ENCODE data around the gene OXGR1.
A peak's percentile ranks its signal among the peaks of the same experiment; 100 is the strongest.
"Not testable (repeated sequence)": the region's sequence is repeated elsewhere in the genome, so short reads cannot be mapped to it uniquely, and the experiment has no call there.

Gene OXGR1

DNA sequence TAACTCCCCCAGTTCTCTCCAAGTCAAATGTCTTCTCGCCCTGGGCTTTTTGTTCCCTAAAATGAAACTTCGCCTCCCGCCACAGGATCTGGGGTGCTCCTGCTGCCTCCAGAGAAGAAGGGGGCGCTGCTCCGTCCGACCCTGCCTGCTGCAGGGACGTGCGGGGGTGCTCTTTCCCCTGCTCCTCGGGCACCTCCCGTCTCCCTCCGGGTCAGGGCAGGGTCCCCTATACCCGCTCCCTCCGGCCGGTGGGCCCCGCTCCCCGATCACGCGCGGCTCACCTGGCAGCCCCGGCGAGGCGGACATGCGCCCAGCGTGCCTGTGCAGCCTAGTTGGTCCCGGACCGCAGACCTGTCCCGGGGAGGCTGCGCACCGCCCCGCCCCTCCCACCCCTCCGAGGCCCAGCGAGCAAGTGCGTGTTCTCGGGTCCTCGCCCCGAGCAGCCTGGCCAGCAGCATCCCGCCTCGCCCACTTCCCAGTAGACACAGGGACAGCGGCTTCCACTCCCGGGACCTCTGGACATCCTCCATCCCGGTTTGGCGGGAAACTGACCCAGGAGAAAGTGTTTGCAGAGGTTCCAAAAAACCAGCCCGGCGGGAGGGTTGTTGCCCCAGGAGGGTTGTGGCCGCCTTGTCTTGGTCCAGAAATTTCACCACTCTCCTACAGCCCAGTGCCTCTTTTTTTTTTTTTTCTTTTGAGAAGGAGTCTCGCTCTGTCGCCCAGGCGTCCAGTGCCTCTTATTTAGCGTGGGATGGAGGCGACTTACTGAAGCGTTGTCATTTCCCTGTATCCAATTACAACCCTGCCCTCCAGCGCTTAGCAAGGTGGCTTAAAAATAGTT, at the start of gene OXGR1:
TSS of gene OXGR1 (minus strand) at position 460 of the 841 bp plus-strand sequence. CDS start 6,717 bp downstream, outside the sequence.
- no peak for DNase-seq (ENCODE audit: low read depth)

GRCh38 chr13:97043302-97043701, 49.0 kb upstream of the OXGR1 start:
- DNase-seq (ENCODE audit: low read depth): no peak

DNA sequence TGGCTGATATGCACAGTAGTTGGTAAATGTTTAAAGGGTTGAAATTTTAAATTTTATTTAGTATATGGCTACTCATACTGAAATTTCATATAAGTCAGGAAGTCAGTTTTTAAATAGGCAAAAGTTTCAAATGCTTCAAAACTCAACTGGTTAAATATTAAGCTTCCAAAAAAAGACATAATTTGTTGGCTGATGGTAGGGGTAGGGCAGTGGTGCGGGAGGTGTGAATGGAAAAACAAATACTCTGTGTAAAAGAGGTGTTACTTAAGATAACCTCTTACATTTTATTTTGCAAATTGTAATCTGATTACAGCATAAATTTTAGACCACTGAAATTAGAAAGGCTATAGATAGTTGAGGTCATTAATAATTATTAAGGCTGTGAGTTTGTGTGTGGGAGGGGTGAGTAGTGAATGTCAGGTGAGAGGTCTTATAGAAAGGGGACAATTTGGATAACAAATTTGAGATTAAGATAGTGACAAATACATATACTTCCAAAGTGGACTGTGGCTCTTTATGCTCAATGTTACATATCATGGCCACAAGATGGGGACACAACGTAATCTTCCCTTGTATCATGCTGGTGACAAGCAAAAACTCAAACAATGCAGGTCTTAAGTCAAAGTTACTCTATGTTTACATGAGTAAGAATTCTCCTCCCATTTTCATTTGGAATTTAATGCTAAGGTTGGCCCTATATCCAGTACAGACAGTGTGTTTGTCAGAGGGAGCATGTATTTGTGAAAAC, 36.6 kb upstream of the OXGR1 start:
- peak; percentile 8 for DNase-seq (ENCODE audit: low read depth)

DNA sequence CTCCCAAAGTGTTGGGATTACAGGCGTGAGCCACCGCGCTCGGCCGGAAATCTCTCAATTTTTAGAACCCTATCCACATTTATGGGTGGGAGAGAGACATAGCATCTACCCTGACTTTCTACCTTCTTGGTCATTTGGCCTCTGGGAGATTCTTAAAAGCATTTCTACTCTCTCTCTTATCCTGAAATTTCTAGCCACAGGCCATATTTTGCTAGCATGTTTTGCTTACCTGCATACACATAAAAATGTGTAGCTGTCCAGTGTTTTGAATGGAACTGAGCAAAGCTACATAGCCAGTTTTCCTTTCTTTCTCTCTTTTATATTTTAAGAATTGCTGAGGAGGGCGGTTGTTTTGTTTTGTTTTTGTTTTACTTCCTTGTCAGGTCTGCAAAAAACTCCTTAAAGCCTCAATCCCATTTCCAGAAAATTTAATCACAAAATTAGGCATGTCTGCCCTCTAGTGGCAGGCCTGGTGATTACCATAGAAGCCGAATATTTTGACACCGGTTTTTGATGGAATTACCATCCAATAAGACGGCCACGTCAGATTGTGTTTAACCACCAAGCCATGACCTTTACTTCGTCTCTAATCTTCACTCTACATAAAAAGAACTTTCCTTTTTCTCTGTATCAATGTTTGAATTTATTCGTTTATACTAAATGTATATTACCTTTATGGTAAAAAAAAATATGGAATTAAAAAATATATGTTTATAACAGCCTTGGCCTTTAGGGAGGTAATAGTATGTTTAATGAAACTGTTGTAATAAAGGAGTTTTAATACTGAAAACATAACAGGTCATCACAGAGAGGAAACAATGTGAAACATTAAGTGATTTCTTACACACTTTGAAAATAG, 34.4 kb upstream of the OXGR1 start:
- no peak for DNase-seq (ENCODE audit: low read depth)

DNA sequence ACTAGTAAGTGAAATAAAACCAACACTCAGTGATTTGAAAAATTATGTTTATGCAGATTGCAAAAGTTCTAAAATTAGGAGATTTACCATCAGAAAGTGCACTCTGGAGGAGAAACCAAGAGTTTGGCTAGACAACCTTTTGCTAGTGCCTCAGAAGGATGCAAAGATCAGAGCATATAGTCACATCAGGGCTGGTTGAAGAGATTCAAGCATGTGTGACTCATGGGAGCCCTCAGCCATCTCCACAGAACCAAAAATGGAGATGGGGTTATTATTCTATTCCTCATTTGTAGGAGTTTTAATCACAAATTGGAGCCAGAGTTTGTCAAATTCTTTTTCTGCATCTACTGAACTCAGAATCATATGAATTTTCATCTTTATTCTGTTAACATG, 32.9 kb upstream of the OXGR1 start:
- no peak for DNase-seq (ENCODE audit: low read depth)

- DNase-seq (ENCODE audit: low read depth): no peak
These were observed 32.4 kb upstream of the OXGR1 start for GRCh38 chr13:97026531-97027161.

- not testable (repeated sequence) for DNase-seq (ENCODE audit: low read depth)
These were observed 29.5 kb upstream of the OXGR1 start for GRCh38 chr13:97023812-97024211.

GRCh38 chr13:97023117-97023516, 28.8 kb upstream of the OXGR1 start:
- DNase-seq (ENCODE audit: low read depth): no peak

DNA sequence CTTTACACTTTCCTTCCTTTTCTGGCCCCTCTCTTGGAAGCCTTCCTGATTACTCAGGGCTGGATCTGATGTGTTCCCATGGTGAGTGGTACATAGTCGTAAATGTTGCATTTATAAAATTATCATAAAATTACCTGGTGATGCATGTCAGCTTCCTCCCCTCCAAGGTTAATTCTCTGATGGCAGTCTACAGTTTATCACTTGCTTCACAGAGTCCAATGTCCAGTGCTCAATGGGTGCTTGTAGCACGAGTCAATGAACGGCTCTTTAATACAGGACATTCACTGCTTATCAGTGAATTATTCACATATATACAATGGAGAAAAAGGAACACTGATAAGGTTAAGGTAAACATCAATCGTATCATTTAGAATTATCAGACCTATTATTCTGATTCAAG, 27.0 kb upstream of the OXGR1 start:
- no peak for DNase-seq (ENCODE audit: low read depth)

DNA sequence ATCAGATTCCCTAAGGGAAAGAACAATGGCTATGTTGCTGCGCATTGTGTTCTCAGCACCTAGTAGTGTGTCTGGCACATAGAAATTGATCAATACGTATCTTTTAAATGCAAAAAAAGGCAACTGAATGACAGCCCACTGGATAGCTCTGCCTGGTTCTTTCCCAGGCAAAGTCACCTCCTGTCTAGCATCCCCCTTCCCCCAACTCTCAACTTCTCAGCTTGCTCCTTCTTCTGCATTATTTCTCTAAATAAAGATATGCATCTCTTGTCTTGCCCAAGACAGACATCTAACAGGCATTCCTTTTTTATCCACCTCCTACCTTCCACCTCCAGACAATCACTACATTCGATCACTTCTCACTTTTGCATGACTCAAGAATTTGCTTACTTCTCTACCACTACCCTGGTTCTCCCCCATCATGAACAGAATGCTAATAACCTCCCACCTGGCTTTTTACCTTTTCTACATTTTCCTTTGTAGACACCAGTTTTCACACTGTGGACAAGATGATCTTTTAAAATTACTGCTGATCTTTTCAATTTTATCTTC, 26.5 kb upstream of the OXGR1 start:
- DNase-seq (ENCODE audit: low read depth): no peak

- DNase-seq (ENCODE audit: low read depth): no peak
These were observed 25.9 kb upstream of the OXGR1 start for GRCh38 chr13:97020194-97020593.

DNA sequence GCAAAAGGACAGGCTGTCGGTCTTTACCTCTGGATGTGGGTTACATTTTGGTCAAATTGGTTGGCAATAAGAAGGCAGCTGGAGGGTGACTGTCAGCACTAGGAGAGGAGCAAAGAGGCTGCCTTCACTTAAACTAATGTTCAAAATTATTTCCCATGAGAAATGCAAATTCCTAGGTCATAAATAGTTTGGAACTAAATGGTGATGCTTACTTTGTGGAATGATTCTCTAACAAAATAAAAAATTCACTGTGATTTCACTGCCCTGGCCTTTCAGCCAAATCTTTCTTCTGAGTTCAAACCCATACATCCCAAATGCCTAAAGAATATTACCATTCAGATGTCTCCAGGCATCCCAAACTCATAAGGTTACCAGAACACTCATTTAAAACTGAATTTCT, 25.0 kb upstream of the OXGR1 start:
- DNase-seq (ENCODE audit: low read depth): no peak

- DNase-seq (ENCODE audit: low read depth): no peak
These were observed 23.9 kb upstream of the OXGR1 start for GRCh38 chr13:97018029-97018819.

- no peak for DNase-seq (ENCODE audit: low read depth)
These were observed 23.0 kb upstream of the OXGR1 start for GRCh38 chr13:97017322-97017721.

- DNase-seq (ENCODE audit: low read depth): no peak
These were observed 21.5 kb upstream of the OXGR1 start for GRCh38 chr13:97015661-97016350.

DNA sequence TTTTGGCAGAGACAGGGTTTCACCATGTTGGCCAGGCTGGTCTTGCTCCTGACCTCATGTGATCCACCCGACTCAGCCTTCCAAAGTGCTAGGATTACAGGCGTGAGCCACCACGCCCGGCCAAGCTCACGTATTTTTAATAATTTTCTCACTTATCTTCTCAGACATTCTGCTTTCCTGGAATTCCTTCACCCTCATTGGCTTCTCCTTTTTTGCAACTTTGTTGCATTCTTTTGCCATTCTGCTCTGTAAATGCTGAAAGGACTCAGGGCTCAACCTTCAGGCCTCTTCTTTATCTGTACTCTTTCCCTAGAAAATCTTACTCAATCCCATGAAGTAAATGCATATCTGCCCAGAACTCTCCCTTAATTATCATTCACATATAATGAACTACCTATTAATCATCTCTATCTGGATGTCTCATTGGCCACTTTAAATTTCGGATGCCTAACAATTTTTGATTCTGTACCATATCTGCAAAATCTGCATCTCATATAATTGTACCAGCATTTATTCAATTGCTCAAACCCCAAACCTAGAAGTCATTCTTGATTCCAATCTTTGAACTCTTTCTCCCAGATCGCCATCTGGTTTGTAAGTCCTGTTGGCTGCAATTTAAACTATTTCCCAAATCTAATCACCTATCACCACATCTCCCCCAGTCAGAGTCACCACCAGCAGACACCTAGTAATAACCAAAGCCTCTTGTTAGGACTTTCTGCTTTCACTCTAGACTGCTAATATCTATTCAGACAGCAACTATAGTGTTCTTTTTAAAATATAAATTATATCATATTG, 18.2 kb upstream of the OXGR1 start:
- DNase-seq (ENCODE audit: low read depth): no peak

GRCh38 chr13:97011446-97012131, 17.3 kb upstream of the OXGR1 start:
- DNase-seq (ENCODE audit: low read depth): no peak

DNA sequence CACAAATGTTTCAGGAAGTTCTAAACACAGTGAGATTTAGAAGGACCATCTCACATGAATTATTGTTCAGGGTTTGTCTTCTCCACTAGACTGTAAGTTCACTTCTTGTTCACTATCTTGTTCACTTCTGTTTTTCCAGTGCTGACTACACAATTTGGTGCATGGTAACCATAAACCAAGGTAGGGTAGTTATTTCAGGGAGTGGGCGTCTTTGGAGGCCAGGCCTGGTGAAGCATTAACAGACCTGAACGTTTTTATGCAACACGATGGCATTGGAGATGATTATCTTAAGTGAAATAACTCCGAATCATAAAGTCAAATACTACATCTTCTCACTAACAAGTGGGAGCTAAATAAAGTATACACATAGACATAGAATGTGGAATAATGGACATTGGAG, 14.4 kb upstream of the OXGR1 start:
- no peak for DNase-seq (ENCODE audit: low read depth)
